ENCODE data around the gene PHF21B. TPM values are rescaled to one million over a fixed set of nuclear protein-coding genes. Genes with fewer than 3 reads are reported as not detected.

PHF21B gene
- total and polyA plus RNA-seq, 2 of the 8 experiments (the other 6 are each of a cell fraction or from before 2014, with no cell fraction given) = 19.3 to 68.1 TPM

DNA sequence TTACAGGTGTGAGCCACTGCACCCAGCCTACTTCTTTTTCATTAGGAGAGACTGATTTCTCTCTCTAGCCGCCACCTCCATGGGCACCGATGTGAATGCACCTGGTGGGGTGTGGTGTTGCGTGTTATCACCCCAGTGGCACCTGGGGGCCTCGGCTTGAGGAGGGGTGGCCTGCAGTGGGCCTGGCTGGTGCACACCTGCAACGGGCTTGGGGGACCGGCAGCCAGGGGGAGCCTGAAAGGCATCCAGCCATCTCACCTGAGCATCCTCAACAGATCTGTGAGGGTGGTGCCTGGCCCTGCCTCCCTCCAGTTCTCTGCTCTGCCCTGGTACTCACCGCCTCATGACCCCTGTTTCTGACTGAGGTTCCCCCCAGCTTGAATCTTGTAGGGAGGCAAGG is 148.6 kb downstream of the PHF21B start:
- H3K36me3 ChIP-seq (ENCODE audit: control insufficient read depth in 2 of 4, insufficient read depth in 4 of 4, low read length in 3 of 4) = peaks cover 0 to 2% (median 0%) of the 10 kb centered on the region in 4 experiments; a peak in 1 of 8 replicates
- H2AFZ ChIP-seq (ENCODE audit: low read length) = no peak overlapping the region
- no peak overlapping the region for H4K5ac ChIP-seq (ENCODE audit: insufficient read length, low read depth, low read length)
- H2AK5ac ChIP-seq (ENCODE audit: low read depth, low read length) = no peak overlapping the region
- H2BK12ac ChIP-seq (ENCODE audit: low read depth, low read length) = no peak overlapping the region
- H3K4me1 ChIP-seq (replicated peaks in 1 of 4; ENCODE audit: control insufficient read depth in 3 of 4, insufficient read depth in 4 of 4, low read length in 3 of 4) = peaks cover 0 to 5% (median 0%) of the 10 kb centered on the region in 4 experiments; a peak in 3 of 7 replicates
- DNase-seq (ENCODE audit: low read depth in 1 of 2, low spot score in 2 of 2) (no peak), FAIRE-seq (no peak)
- no peak overlapping the region for H4K91ac ChIP-seq (replicated peaks; ENCODE audit: insufficient read length, low read length)
- no peak overlapping the region for H3K18ac ChIP-seq (ENCODE audit: extremely low read depth, low read length)
- TF ChIP-seq USF2 (IDR thresholded peaks at IDR 0.05; ENCODE audit: low read length) (no peak), EP300 (IDR thresholded peaks at IDR 0.05; ENCODE audit: borderline replicate concordance in 1 of 2, low read depth in 2 of 2, low read length in 2 of 2) (no peak), SAP30 (IDR thresholded peaks at IDR 0.05; ENCODE audit: insufficient read depth, insufficient replicate concordance, low read length) (no peak), ATF3 (IDR thresholded peaks at IDR 0.05; ENCODE audit: insufficient read depth, low read depth, low read length) (no peak), TCF12 (IDR thresholded peaks at IDR 0.05; ENCODE audit: low read depth, low read length) (no peak), NRF1 (IDR thresholded peaks at IDR 0.05; ENCODE audit: low read depth, low read length) (no peak), NANOG (IDR thresholded peaks at IDR 0.05; ENCODE audit: insufficient read depth, low read depth, low read length, poor library complexity, severe bottlenecking) (no peak), PHF8 (conservative IDR thresholded peaks at IDR 0.05; ENCODE audit: low read depth, low read length) (no peak), CREB1 (IDR thresholded peaks at IDR 0.05) (no peak), HDAC2 (IDR thresholded peaks at IDR 0.05; ENCODE audit: borderline replicate concordance in 1 of 2, low read depth in 2 of 2, low read length in 2 of 2) (no peak), TAF7 (optimal IDR thresholded peaks at IDR 0.05; ENCODE audit: borderline replicate concordance, low read depth, low read length) (no peak)
- H3K56ac ChIP-seq (replicated peaks; ENCODE audit: insufficient read length, low read depth, low read length) = no peak overlapping the region
- no peak overlapping the region for H3K4me3 ChIP-seq (ENCODE audit: extremely low read depth in 1 of 4, insufficient read depth in 2 of 4, low read depth in 3 of 4, low read length in 4 of 4)
- H2BK5ac ChIP-seq (ENCODE audit: low read depth, low read length) = no peak overlapping the region
- no peak overlapping the region for H2BK20ac ChIP-seq (ENCODE audit: low read length)
- H3K9ac ChIP-seq (replicated peaks in 1 of 4; ENCODE audit: extremely low read depth in 1 of 4, low read depth in 3 of 4, low read length in 3 of 4) = no peak overlapping the region; a peak in 1 of 7 replicates
- no peaks in the 10 kb centered on the region for H3K27me3 ChIP-seq (replicated peaks in 1 of 4; ENCODE audit: control insufficient read depth in 3 of 4, extremely low read depth in 1 of 4, insufficient read depth in 3 of 4, low read length in 3 of 4)
- no peak overlapping the region for H3K4me2 ChIP-seq (ENCODE audit: insufficient read depth in 1 of 2, low read depth in 2 of 2, low read length in 2 of 2)
- H3K23me2 ChIP-seq (ENCODE audit: low read depth, low read length) = no peaks in the 10 kb centered on the region
- no peaks in the 10 kb centered on the region for H3K79me2 ChIP-seq (ENCODE audit: control insufficient read depth in 1 of 2, insufficient read depth in 2 of 2, low read length in 2 of 2)
- CTCF ChIA-PET (ENCODE audit: partially characterized antibody) = interaction anchor here (1.8 kb wide), 1 partner anchor 51 kb away, joined by 4 read pairs; no protein-coding TSS in a partner anchor
- H3K27ac ChIP-seq (ENCODE audit: low read depth, low read length) = no peak overlapping the region
- POLR2A ChIA-PET (ENCODE audit: partially characterized antibody) = no interaction called here
- no peaks in the 10 kb centered on the region for H3K9me3 ChIP-seq (ENCODE audit: insufficient read depth in 2 of 2, low read depth in 1 of 2, low read length in 1 of 2)
- H3K23ac ChIP-seq (ENCODE audit: insufficient read length) = no peak overlapping the region
- H4K8ac ChIP-seq (ENCODE audit: extremely low read depth, insufficient read depth, low read length) = no peak overlapping the region; the same call in 1 of the 2 replicates
- WGBS, 2 experiments (ENCODE audit: extremely low coverage in 1 of 2, insufficient coverage in 1 of 2, insufficient read length in 1 of 2, insufficient replicate concordance in 2 of 2, low coverage in 1 of 2, low lambda C conversion rate in 2 of 2, missing lambda C conversion rate in 1 of 2) = 92% methylated on average over 7 of the region's 7 CpGs; no CpG with 5 or more reads in 1 of the 2 experiments
- H2BK120ac ChIP-seq (replicated peaks; ENCODE audit: low read depth, low read length) = no peak overlapping the region
- no peak overlapping the region for H3K4ac ChIP-seq (replicated peaks; ENCODE audit: insufficient read length, low read depth, low read length)
- no peak overlapping the region for H3K14ac ChIP-seq (ENCODE audit: insufficient read length)
- no peaks in the 10 kb centered on the region for H3K79me1 ChIP-seq (ENCODE audit: low read depth, low read length)
- H4K20me1 ChIP-seq (replicated peaks in 1 of 2; ENCODE audit: control insufficient read depth in 1 of 2, insufficient read depth in 2 of 2, low read length in 2 of 2) = peaks cover 0 to 6% of the 10 kb centered on the region in 2 experiments
- no peak overlapping the region for H2BK15ac ChIP-seq (ENCODE audit: low read length)

All from H1 (cell line).